HepG2 (cell line): ENCODE results near the gene CHTF8. TPM values are rescaled to one million over a fixed set of nuclear protein-coding genes. Genes with fewer than 3 reads are reported as not detected.

ENCODE experiments used
- ATAC-seq: fragments of 200-7000 bp; cut with Tn5 transposase; 3 replicates; pipeline ENCODE4 v1.9.1; 2020; ENCODE audit warnings: mild to moderate bottlenecking, moderate library complexity
- BruUV-seq: library from RNA; stranded (reverse); fragments of 400-500 nt; replicated peaks from 2 replicates; lab custom pipeline; 2021; lab: Mats Ljungman, UMichigan
- CTCF ChIA-PET: fragments of 300-600 bp; formaldehyde crosslinking; extraction: SDS; loops from one replicate; lab custom pipeline; 2021; ENCODE audit warnings: low total read pairs, inconsistent platforms, low intra/inter-chr PET ratio; lab: Yijun Ruan, JAX
- POLR2A ChIA-PET: fragments of 350-600 bp; sonication (Branson Sonifier 250); formaldehyde crosslinking; loops from one replicate; lab custom pipeline; 2020; ENCODE audit warnings: antibody characterized with exemption, inconsistent platforms; lab: Yijun Ruan, JAX
- DNase-seq: peaks from one replicate; pipeline ENCODE4 v3.0.0-alpha.2; 2015; ENCODE audit warnings: low spot score
- FAIRE-seq: peaks from 3 replicates; lab custom pipeline; 2011; peaks lifted over from hg19 to GRCh38; lab: Jason Lieb, UNC
- H2AFZ ChIP-seq: one replicate; pipeline ENCODE4 v1.6.1; 2011; ENCODE audit warnings: low read length, inconsistent platforms
- H3K27ac ChIP-seq: fragments of 300-600 bp; 3 replicates; pipeline ENCODE4 v1.8.0; 2011; ENCODE audit warnings: mixed run types, mild to moderate bottlenecking, mixed read lengths, low read length, inconsistent platforms; ENCODE audit not compliant: insufficient read depth; ENCODE audit errors: extremely low read length
- H3K27me3 ChIP-seq, 2 experiments: fragments of 200-600 bp in 1 of 2; 2 replicates in 1 of 2; 3 replicates in 1 of 2; pipeline versions ENCODE4 v1.6.0 to v1.8.0; 2011; ENCODE audit warnings: low read length in 2 of 2, mild to moderate bottlenecking in 2 of 2, moderate library complexity in 2 of 2, inconsistent platforms in 1 of 2; ENCODE audit not compliant: insufficient read depth in 2 of 2, control insufficient read depth in 1 of 2
- H3K36me3 ChIP-seq, 2 experiments: fragments of 200-600 bp in 1 of 2; replicated peaks in 1 of 2; 2 replicates in 1 of 2; 3 replicates in 1 of 2; pipeline versions ENCODE4 v1.5.1 to v1.8.0; 2011; ENCODE audit warnings: low read length in 2 of 2, inconsistent platforms in 1 of 2; ENCODE audit not compliant: insufficient read depth in 2 of 2, control insufficient read depth in 1 of 2
- H3K4me1 ChIP-seq: 2 replicates; pipeline ENCODE4 v1.5.1; 2012; ENCODE audit warnings: low read length, inconsistent platforms; ENCODE audit not compliant: insufficient read depth
- H3K4me2 ChIP-seq: 2 replicates; pipeline ENCODE4 v1.6.0; 2011; ENCODE audit warnings: low read depth, low read length, inconsistent platforms
- H3K4me3 ChIP-seq, 3 experiments: fragments of 200-600 bp in 1 of 3; sonication (generic), shearing (Covaris generic) in 1 of 3; replicated peaks in 1 of 3; 2 replicates each; pipeline ENCODE4 v1.5.1; 2011 to 2016; ENCODE audit warnings: low read length in 3 of 3, inconsistent platforms in 2 of 3, low read depth in 2 of 3, mild to moderate bottlenecking in 2 of 3, control low read depth in 1 of 3, mixed read lengths in 1 of 3; ENCODE audit not compliant: insufficient read depth in 1 of 3
- H3K79me2 ChIP-seq: one replicate; pipeline ENCODE4 v1.6.1; 2011; ENCODE audit warnings: low read length, inconsistent platforms; ENCODE audit not compliant: insufficient read depth
- H3K9ac ChIP-seq: 2 replicates; pipeline ENCODE4 v1.6.0; 2011; ENCODE audit warnings: mild to moderate bottlenecking, low read depth, low read length, inconsistent platforms; ENCODE audit not compliant: insufficient read depth
- H3K9me3 ChIP-seq: 2 replicates; pipeline ENCODE4 v1.5.1; 2012; ENCODE audit warnings: mild to moderate bottlenecking, low read length
- H4K20me1 ChIP-seq: 2 replicates; pipeline ENCODE4 v1.6.0; 2011; ENCODE audit warnings: inconsistent platforms, mild to moderate bottlenecking, low read length, moderate library complexity; ENCODE audit not compliant: insufficient read depth
- HES4 ChIP-seq: sonication (generic); formaldehyde crosslinking; IDR thresholded peaks from 2 replicates; pipeline ENCODE4 v1.9.0; 2021; ENCODE audit warnings: mild to moderate bottlenecking, missing genetic modification reagents, borderline replicate concordance
- SMC3 ChIP-seq: IDR thresholded peaks from 2 replicates; pipeline ENCODE4 v1.6.1; 2011; ENCODE audit warnings: low read length, improper control_type of control experiment
- SOX13 ChIP-seq, 3 experiments: fragments of 450-650 bp in 1 of 3; sonication (generic) in 1 of 3; formaldehyde crosslinking in 1 of 3; IDR thresholded peaks in 2 of 3; conservative IDR thresholded peaks in 1 of 3; 2 replicates each; pipeline versions ENCODE4 v1.5.0 to v1.6.1; 2016 to 2020; ENCODE audit warnings: antibody characterized with exemption in 1 of 3, mild to moderate bottlenecking in 1 of 3, missing compliant biosample characterization in 1 of 3, missing genetic modification reagents in 1 of 3, moderate library complexity in 1 of 3
- UBTF ChIP-seq: sonication (generic); formaldehyde crosslinking; IDR thresholded peaks from 2 replicates; pipeline ENCODE4 v1.4.0; 2020; ENCODE audit warnings: mild to moderate bottlenecking, missing genetic modification reagents
- ZFP41 ChIP-seq: sonication (generic); formaldehyde crosslinking; IDR thresholded peaks from 2 replicates; pipeline ENCODE4 v1.4.0; 2020; ENCODE audit warnings: mild to moderate bottlenecking, missing genetic modification reagents, borderline replicate concordance
- ZGPAT ChIP-seq: IDR thresholded peaks from 2 replicates; pipeline ENCODE4 v1.6.1; 2016; ENCODE audit warnings: mild to moderate bottlenecking
- ZNF34 ChIP-seq: sonication (generic); formaldehyde crosslinking; IDR thresholded peaks from 2 replicates; pipeline ENCODE4 v1.4.0; 2020; ENCODE audit warnings: mild to moderate bottlenecking, missing genetic modification reagents, borderline replicate concordance
- ZNF646 ChIP-seq: sonication (generic); formaldehyde crosslinking; IDR thresholded peaks from 2 replicates; pipeline ENCODE4 v1.9.0; 2021; ENCODE audit warnings: mild to moderate bottlenecking, missing genetic modification reagents
- ZNF788 ChIP-seq: sonication (generic); formaldehyde crosslinking; IDR thresholded peaks from 2 replicates; pipeline ENCODE4 v1.5.0; 2020; ENCODE audit warnings: mild to moderate bottlenecking, missing genetic modification reagents, borderline replicate concordance
- WGBS: methylation state at CpG from one replicate; pipeline ENCODE4 v1.1.6; 2017; ENCODE audit warnings: low lambda C conversion rate; 5-methylcytosine and 5-hydroxymethylcytosine counted together
- in situ Hi-C: cut with HindIII; loops from 2 replicates; pipeline ENCODE4 v1.10.0; 2017; ENCODE audit warnings: low pct_unique_long_range_greater_than_20kb; ENCODE audit not compliant: extremely low pct_ligation_motif_present
- intact Hi-C: fragments of 100-400 bp; cut with micrococcal nuclease; formaldehyde crosslinking; loops from one replicate; pipeline ENCODE4 v1.10.0; 2022; ENCODE audit not compliant: unreplicated experiment
- polyA plus RNA-seq, 8 experiments: library from polyadenylated mRNA; depleted of rRNA in 3 of 8; stranded (reverse) in 7 of 8; unstranded in 1 of 8; fragments of >200 nt; fragmentation: Illumina TruSeq in 4 of 8; extraction: Trizol in 4 of 8; gene quantifications; 2 replicates each; pipeline versions ENCODE4 v1.2.1 to v1.2.3, GENCODE V29; 2011 to 2016; ENCODE audit warnings: low read depth in 4 of 8, missing spikeins in 1 of 8, mixed read lengths in 1 of 8; ENCODE audit not compliant: insufficient read depth in 1 of 8
- total RNA-seq, 5 experiments: library from RNA; depleted of rRNA; stranded (reverse); fragments of >200 nt; fragmentation: Illumina TruSeq; extraction: Trizol; gene quantifications; 2 replicates each; pipeline ENCODE4 v1.2.3, GENCODE V29; 2016; ENCODE audit warnings: low read depth in 1 of 5

CHTF8 gene
- total and polyA plus RNA-seq, 2 of the 13 experiments (the other 11 are each of a cell fraction or from before 2014, with no cell fraction given), result 37.2 to 67.5 TPM

GRCh38 chr16:69105501-69106361 is 26.7 kb downstream of the CHTF8 start, which contains the start of gene HAS3:
Gene HAS3 (plus strand): TSS chr16:69105653. CDS start chr16:69109396, 3,743 bp downstream.
- peaks cover 19% of the 10 kb centered on the region for H3K4me1 ChIP-seq
- H4K20me1 ChIP-seq, result no peaks in the 10 kb centered on the region
- ChIA-PET CTCF (no interaction called here), POLR2A (interaction anchor here (0.6 to 1.5 kb wide), 7 partner anchors 10 to 237 kb away, joined by 3 to 9 read pairs (median 3); no protein-coding TSS in a partner anchor)
- peaks cover 4 to 32% of the 10 kb centered on the region in 2 experiments; a peak in 4 of 5 replicates for H3K27me3 ChIP-seq
- ATAC-seq (peak; percentile 86), FAIRE-seq (peak; percentile 44), DNase-seq (peak; percentile 34)
- no peaks in the 10 kb centered on the region for H3K79me2 ChIP-seq
- no peak within 1 kb of the TSS for H2AFZ ChIP-seq
- no peak within 1 kb of the TSS for H3K27ac ChIP-seq
- H3K36me3 ChIP-seq, result no peaks in the 10 kb centered on the region
- in situ Hi-C loops, result loop anchor here (10.0 to 25.0 kb wide), 2 partner anchors 111 to 393 kb away; no protein-coding TSS in a partner anchor
- BruUV-seq, result no TSS peak
- peak within 1 kb of the TSS; percentile 88 for H3K4me2 ChIP-seq
- no peaks in the 10 kb centered on the region for H3K9me3 ChIP-seq
- H3K4me3 ChIP-seq, result peak within 1 kb of the TSS; percentile 61 to 85 (median 77)
- H3K9ac ChIP-seq, result peak within 1 kb of the TSS; percentile 50
- WGBS, result 4% methylated on average over 25 of the region's 80 CpGs
- intact Hi-C loops, result loop anchor here (10.0 kb wide), 1 partner anchor 111 kb away; no protein-coding TSS in a partner anchor
- TF ChIP-seq HES4 (CRISPR knock-in tag) (0 out of 2 replicates have a peak, but pooled peaks have one; percentile 55), SOX13 (IDR thresholded peaks at IDR 0.05) (no peak), SOX13 (CRISPR knock-in tag; conservative IDR thresholded peaks at IDR 0.05 in 1 of 2, IDR thresholded peaks at IDR 0.05 in 1 of 2) (no peak), ZNF34 (CRISPR knock-in tag) (no peak), ZGPAT (no peak), UBTF (CRISPR knock-in tag) (peak; percentile 73; the same call in 1 of the 2 replicates), ZFP41 (CRISPR knock-in tag) (no peak), SMC3 (no peak), ZNF788 (CRISPR knock-in tag) (no peak), ZNF646 (CRISPR knock-in tag) (no peak)
